GM15510 (cell line): Measurements from ENCODE around the gene LRFN5.

Experiments
- POLR2A ChIP-seq: IDR thresholded peaks from 3 replicates; pipeline ENCODE4 v1.6.1; 2011; ENCODE audit warnings: borderline replicate concordance; ENCODE audit not compliant: insufficient read length; ENCODE audit errors: extremely low read depth

Gene LRFN5

DNA sequence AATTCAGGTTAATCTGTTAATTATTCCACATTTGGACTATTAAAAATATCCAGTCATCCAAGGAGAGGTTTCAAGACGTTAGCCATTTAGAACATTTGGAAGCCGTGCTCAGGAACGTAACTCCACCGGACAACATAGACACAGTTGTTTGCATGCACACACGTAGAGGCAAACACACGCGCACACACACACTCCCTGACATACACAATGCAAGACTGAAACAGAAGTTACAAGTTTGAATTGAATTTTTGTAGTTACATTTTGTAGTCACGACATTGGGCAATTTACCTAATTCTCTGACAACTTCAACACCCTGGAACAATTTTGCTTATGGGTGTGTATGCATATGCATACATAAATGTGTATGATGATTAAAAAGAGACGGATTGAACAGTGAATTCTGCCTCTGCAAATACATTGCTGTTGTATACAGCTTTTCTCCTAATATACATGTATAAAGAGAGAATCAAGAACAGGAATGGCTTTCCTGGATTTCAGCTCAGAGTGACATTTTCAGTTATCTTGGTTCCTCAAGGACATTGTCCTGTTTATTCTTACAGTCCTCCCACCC lies 298.8 kb downstream of the LRFN5 start:
- TF ChIP-seq POLR2A = no peak

GRCh38 chr14:41913398-41913797 lies 306.7 kb downstream of the LRFN5 start:
- TF ChIP-seq POLR2A = no peak

- TF ChIP-seq POLR2A = no peak
Measured at GRCh38 chr14:41915732-41916131, 309.1 kb downstream of the LRFN5 start.

DNA sequence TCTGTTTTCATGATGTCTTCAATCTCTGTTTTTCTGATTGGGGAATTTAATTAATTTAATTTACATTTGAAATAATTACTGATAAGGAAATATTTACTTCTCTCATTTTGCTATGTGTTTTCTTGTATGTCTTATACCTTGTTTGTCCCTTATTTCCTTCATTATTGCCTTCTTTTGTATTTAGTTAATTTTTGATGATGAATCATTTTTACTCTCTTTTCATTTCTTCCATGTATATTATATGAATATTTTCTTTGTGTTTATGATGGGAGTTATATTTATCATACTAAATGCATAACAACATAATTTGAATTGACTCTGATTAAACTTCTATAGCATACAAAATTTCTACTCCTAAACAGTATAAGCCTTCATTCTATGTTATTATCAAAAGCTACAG lies 309.6 kb downstream of the LRFN5 start:
- no peak for TF ChIP-seq POLR2A

DNA sequence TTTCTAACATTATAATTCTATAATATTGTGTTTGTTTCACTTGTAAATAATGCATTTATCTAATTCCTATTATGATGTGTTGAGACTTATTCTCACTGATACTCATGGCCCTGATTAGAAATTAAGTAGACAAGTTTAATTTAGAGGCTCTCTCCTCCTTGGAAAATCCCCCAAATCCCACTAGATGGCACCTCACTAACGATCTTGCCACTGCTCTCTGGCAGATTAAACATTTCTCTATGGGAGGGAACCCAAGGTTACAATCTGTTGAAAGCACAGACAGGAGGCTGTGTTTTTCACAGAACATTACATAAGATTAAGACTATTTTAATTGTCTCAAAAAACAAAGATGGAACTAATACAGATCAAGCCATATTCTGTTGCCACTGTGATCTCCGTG lies 318.7 kb downstream of the LRFN5 start:
- no peak for TF ChIP-seq POLR2A

- no peak for TF ChIP-seq POLR2A
Measured at GRCh38 chr14:41950428-41951151, 343.9 kb downstream of the LRFN5 start.
